Measurements from ENCODE around the gene AKAP1.

GRCh38 chr17:57080718-57081117, 4.3 kb upstream of the AKAP1 start:
- TF ChIP-seq CTCF (IDR thresholded peaks at IDR 0.05; ENCODE audit: low read depth, low read length, missing input control) (no peak), ZBTB33 (IDR thresholded peaks at IDR 0.05) (no peak), ATF3 (IDR thresholded peaks at IDR 0.05) (no peak), EGR1 (IDR thresholded peaks at IDR 0.05; ENCODE audit: low read depth in 2 of 2) (no peak), GABPA (IDR thresholded peaks at IDR 0.05 in 1 of 2, conservative IDR thresholded peaks at IDR 0.05 in 1 of 2) (no peak), TAF1 (conservative IDR thresholded peaks at IDR 0.05) (no peak), MAX (IDR thresholded peaks at IDR 0.05) (no peak), REST (IDR thresholded peaks at IDR 0.05) (no peak), RAD21 (IDR thresholded peaks at IDR 0.05) (no peak), SP1 (IDR thresholded peaks at IDR 0.05) (no peak), FOXA1 (IDR thresholded peaks at IDR 0.05) (no peak), JUND (IDR thresholded peaks at IDR 0.05) (no peak)
